UCSD-AML1 (cell line): ENCODE results near the gene PGAM5.
"Not testable (repeated sequence)": the region's sequence is repeated elsewhere in the genome, so short reads cannot be mapped to it uniquely, and the experiment has no call there.

Experiments used
- DNase-seq: peaks from one replicate; lab custom pipeline; 2025; ENCODE audit not compliant: unreplicated experiment; lab: John Stamatoyannopoulos, UW

Gene PGAM5

GRCh38 chr12:132741620-132742019 lies 31.0 kb downstream of the PGAM5 start:
- no peak for DNase-seq

DNA sequence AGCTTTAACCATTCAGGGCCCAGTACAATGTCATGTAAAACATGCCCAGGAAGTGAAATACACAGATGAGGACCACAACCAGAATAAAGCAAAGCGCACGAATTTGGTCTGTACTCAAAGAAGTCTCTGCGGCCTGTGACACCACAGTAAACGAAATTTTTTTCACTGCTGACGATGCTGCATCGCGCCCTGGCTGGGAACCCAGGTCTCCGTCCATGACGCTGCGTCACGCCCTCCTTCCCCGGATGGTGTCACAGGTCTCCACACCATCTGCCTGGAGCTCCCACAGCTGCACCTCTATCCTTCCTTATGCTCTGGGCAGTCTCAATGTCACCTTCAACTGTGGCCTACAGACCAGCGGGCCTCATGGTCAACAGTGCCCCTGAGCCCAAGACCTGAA lies 33.2 kb downstream of the PGAM5 start:
- no peak for DNase-seq

- no peak for DNase-seq
Measured at GRCh38 chr12:132746613-132747012, 36.0 kb downstream of the PGAM5 start.

DNA sequence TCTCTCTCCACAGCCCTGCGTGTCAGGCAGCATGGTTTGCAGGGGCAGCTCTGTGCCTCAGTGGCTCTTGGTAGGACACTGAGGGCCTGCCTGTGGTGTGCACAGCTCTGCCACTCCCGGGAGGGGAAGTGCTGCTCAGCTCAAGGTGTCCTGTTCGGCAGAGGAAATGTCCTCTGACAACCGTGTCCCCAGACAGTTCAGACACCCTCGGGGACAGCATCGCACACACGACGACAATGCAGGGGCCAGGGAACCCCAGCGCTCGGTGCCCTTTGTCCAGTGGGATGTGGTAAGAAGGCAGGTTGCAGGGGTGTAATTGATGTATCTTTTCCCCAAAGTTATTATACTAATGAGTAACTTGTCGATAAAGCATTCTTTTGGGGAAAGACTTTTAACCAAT lies 36.8 kb downstream of the PGAM5 start:
- no peak for DNase-seq

DNA sequence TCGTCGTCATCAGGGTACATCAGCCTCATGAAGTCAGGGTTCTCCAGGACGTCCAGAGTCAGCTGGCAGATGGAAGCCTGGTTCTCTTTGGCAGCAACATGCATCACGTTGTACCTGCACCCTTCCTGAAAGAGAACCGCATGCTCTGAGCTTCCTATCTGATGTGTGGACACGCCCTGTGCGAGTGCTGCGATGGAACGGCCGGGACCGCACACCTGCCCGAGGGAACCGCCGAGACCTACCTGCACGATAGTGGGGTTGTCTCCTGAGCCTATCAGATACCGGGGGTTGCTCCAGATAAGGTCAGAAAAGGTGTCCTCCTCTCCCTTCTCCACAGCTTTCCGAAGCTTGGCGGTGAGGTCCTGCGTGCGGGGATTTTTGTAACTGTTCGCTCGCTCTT lies 37.3 kb downstream of the PGAM5 start:
- no peak for DNase-seq

DNA sequence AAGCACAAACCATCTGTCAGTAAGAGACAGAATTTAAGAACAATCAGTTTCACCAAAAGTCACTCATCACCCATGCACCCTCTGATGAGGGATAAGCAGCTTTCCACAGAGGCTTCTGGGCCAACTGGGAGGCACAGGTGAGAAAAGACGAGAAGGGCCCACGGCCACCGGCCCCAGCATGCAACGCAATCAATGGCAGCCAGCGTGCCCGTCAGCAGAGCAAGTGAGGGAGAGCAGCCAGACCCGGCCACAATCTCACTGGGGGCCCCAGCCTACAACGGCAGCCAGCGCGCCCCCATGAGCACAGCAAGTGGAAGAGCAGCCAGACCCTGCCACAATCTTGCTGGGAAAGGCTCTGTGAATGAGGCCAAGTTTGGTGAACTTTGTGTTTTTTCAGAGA lies 37.7 kb downstream of the PGAM5 start:
- DNase-seq = no peak

- not testable (repeated sequence) for DNase-seq
Measured at GRCh38 chr12:132753670-132754069, 43.0 kb downstream of the PGAM5 start.

- peak; percentile 26 for DNase-seq
Measured at GRCh38 chr12:132754160-132754932, 43.7 kb downstream of the PGAM5 start.

DNA sequence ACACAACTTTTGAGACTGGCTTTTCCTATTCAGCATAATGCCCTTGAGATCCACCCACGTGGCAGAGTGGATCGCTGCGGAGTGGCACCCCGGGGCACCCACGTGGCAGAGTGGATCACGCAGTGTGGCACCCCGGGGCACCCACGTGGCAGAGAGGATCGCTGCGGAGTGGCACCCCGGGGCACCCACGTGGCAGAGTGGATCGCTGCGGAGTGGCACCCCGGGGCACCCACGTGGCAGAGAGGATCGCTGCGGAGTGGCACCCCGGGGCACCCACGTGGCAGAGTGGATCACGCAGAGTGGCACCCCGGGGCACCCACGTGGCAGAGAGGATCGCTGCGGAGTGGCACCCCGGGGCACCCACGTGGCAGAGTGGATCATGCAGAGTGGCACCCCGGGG lies 48.2 kb downstream of the PGAM5 start:
- not testable (repeated sequence) for DNase-seq

GRCh38 chr12:132759359-132759758 lies 48.7 kb downstream of the PGAM5 start:
- no peak for DNase-seq

- peak; percentile 71 for DNase-seq
Measured at GRCh38 chr12:132761032-132761920, 50.6 kb downstream of the PGAM5 start, which contains the start of gene ANKLE2. Gene ANKLE2, minus strand, starts transcription at chr12:132761832. Its CDS starts 34 bp downstream, at chr12:132761798.

DNA sequence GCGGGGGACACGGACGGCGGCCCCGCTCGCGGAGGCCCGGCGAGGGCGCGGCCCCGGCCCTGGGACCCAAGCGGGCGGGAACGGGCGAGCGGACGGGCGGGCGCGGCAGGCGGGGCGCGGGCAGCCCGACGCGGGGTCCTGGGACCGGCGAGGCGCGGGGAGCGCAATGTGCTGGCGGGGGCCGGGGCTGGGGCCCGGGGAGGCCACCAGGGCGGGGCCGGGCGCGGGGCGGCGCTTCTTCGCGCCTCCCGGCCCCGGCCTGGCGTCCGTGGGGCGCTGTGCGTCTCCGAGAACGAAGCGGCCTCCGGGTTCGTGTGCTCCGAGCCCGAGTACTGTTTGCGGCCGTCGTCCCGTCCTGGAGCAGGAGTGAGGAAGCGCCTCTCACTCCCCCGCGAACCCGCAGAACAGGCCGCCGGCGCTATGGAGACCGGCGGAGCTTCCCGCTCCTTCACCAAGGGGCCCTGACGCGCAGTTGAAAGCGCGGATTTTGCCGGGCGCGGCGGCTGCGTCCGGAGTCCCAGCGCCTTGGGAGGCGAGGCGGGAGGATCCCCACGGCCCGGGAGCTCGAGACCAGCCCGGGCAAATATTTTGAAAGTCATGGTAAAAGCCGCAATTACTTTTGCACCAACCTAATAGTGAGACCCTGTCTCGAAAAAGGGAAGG lies 51.4 kb downstream of the PGAM5 start:
- DNase-seq = peak; percentile 91

DNA sequence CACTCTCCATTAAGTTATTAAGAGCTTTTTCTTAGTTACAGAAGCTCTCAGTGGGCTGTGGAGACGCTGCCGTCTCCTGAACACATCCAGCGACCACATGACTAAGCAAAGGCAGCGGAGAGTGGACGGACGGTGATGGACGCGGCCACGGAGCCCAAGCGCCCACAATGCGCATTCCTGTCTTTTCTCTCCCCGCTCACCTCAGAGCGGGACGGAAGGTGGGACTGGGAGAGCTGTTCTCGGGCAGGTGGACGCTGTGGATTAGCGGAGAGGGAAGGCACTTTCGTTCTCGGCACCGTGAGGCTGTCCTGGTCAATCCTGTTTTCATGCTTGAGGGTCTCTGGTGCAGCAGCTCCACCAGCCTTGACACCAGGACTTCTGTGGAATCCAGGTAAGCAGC lies 53.6 kb downstream of the PGAM5 start:
- no peak for DNase-seq

DNA sequence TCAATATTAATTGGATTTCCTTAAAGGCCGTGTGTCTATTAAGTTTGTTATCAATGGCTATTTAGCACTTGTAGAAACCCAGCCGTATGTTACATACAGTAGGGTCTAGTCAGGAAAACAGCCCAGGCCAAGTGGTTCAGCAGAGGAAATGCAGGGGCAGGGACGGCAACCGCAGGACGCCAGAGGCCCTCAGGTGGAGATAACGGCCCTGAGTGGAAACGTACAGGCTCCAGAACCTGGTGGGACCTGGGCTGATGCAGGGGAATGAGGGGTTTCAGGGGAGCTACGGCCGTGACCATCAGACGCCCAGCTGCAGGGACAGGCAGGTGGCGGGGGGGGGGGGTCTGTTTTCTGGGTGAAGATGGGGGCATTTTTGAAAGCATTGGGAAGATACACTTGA lies 54.7 kb downstream of the PGAM5 start:
- DNase-seq = peak; percentile 61

DNA sequence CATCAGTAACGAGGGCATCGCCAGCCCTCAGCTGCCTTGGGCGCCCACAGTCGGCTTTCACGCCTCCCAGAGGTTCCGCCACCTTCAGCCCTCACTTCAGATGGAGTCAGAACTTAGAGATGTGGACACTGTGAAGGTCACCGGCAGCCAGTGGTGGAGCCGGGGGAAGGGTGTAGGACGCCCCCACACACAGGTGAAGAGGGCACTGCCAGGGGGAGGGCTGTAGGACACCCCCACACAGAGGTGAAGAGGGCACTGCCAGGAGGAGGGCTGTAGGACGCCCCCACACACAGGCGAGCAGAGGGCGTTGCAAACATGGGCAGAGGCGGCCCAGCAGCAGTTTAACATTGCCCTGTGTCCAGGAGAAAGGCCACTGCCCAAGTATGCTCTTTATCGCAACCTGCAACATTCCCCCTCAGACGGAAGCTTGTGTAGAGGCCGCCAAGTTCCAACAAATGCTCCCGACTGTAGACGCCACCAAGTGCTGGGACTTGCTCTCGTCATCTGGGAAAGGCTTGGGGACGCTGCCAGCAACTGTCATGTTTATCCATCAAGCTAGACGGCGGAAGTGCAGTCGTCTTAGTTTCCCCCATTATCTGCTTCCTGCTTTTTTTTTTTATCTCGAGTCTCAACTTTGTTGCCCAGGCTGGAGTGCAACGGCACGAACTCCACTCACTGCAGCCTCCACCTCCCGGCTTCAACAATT lies 55.9 kb downstream of the PGAM5 start:
- DNase-seq = peak; percentile 66

- DNase-seq = no peak
Measured at GRCh38 chr12:132771126-132771838, 60.6 kb downstream of the PGAM5 start.
